ENCODE results near the gene S100A16. TPM values are rescaled to one million over a fixed set of nuclear protein-coding genes. Genes with fewer than 3 reads are reported as not detected.

S100A16 gene
- total RNA-seq, 1 experiment from 2014 or later = 14.6 TPM

DNA sequence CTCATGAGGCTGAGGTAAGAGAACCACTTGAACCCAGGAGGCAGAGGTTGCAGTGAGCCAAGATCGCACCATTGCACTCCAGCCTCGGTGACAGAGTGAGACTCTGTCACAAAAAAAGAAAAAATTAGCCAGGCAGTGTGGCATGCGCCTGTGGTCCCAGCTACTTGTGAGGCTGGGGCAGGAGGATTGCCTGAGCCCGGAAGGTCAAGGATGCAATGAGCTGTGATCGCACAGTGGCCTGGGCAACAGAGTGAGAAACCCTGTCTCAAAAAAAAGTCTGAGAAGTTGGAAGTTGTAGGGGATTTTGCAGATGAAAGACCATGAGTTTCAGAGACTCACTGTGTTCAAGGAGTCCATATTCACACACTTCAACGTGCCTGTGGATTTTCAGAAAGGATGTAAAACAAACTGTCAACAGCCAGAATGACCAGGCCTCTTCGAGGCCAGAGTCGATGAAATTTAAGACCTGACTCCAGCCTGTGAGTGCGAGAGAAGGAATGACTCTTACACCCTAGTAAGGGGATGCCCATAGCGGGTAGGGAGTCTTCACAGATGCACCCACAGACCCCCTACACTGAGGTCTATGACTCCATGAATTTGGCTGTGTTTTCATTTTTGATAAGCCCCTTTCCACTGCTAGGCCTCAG lies 12.2 kb upstream of the S100A16 start:
- Mint-ChIP-seq H3K4me1 (peaks cover 56% of the 10 kb centered on the region), H3K4me3 (no peak overlapping the region), H3K9me3 (no peaks in the 10 kb centered on the region), H3K36me3 (peaks cover 31% of the 10 kb centered on the region), H3K27ac (no peak overlapping the region), H3K27me3 (ENCODE audit: low read depth) (no peaks in the 10 kb centered on the region)
- POLR2A ChIA-PET = interaction anchor here (0.7 kb wide), 2 partner anchors 9 to 10 kb away, joined by 3 read pairs; partner anchors contain the start of gene CHTOP
- ATAC-seq (no peak), DNase-seq (ENCODE audit: low spot score) (no peak)
- no peak for TF ChIP-seq NR2C2 (CRISPR knock-in tag; IDR thresholded peaks at IDR 0.05)
- no peak for TF ChIP-seq ATF1 (CRISPR knock-in tag; IDR thresholded peaks at IDR 0.05)
- no peak for TF ChIP-seq EMX1 (CRISPR knock-in tag; IDR thresholded peaks at IDR 0.05)
- TF ChIP-seq NFYB (CRISPR knock-in tag; conservative IDR thresholded peaks at IDR 0.05; ENCODE audit: low read depth) = no peak
- no peak for TF ChIP-seq TEAD4 (CRISPR knock-in tag; IDR thresholded peaks at IDR 0.05)
- TF ChIP-seq FOXJ3 (CRISPR knock-in tag; IDR thresholded peaks at IDR 0.05; ENCODE audit: borderline replicate concordance) = no peak
- no peak for TF ChIP-seq IRF2 (CRISPR knock-in tag; IDR thresholded peaks at IDR 0.05; ENCODE audit: borderline replicate concordance, low read depth)
- TF ChIP-seq, protein P1, sequence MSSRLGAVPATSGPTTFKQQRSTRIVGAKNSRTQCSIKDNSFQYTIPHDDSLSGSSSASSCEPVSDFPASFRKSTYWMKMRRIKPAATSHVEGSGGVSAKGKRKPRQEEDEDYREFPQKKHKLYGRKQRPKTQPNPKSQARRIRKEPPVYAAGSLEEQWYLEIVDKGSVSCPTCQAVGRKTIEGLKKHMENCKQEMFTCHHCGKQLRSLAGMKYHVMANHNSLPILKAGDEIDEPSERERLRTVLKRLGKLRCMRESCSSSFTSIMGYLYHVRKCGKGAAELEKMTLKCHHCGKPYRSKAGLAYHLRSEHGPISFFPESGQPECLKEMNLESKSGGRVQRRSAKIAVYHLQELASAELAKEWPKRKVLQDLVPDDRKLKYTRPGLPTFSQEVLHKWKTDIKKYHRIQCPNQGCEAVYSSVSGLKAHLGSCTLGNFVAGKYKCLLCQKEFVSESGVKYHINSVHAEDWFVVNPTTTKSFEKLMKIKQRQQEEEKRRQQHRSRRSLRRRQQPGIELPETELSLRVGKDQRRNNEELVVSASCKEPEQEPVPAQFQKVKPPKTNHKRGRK (CRISPR knock-in tag; IDR thresholded peaks at IDR 0.05; ENCODE audit: borderline replicate concordance) = no peak
- TF ChIP-seq, protein P2, sequence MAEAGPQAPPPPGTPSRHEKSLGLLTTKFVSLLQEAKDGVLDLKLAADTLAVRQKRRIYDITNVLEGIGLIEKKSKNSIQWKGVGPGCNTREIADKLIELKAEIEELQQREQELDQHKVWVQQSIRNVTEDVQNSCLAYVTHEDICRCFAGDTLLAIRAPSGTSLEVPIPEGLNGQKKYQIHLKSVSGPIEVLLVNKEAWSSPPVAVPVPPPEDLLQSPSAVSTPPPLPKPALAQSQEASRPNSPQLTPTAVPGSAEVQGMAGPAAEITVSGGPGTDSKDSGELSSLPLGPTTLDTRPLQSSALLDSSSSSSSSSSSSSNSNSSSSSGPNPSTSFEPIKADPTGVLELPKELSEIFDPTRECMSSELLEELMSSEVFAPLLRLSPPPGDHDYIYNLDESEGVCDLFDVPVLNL (CRISPR knock-in tag; IDR thresholded peaks at IDR 0.05; ENCODE audit: borderline replicate concordance, low read depth) = no peak
- CTCF ChIA-PET = interaction anchor here (2.5 kb wide), 1 partner anchor 53 kb away, joined by 13 read pairs; no protein-coding TSS in a partner anchor

DNA sequence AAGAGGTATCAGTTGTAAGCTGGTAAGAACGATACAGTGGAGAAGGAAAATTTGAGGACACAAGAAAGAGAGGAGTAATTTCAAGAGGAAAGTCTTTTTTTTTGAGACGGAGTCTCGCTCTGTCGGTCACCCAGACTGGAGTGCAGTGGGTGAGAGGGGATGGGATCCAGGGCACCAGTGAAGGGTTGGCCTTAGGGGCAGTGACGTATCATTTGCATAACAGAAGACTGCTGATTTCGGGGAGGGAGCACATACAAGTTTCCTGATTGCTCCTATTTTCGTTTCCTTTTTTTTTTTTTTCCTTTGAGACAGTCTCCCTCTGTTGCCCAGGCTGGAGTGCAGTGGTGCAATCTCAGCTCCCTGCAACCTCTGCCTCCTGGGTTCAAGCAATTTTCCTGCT lies 10.2 kb upstream of the S100A16 start:
- no peak for DNase-seq (ENCODE audit: low spot score)
- H3K36me3 Mint-ChIP-seq = peaks cover 36% of the 10 kb centered on the region
- H3K4me3 Mint-ChIP-seq = no peak overlapping the region
- ATAC-seq = peak; percentile 30
- H3K4me1 Mint-ChIP-seq = peaks cover 40% of the 10 kb centered on the region
- POLR2A ChIA-PET = interaction anchor here (2.0 kb wide), 1 partner anchor 11 kb away, joined by 7 read pairs; the partner anchor contains the start of gene CHTOP
- TF ChIP-seq ZNF423 (CRISPR knock-in tag; IDR thresholded peaks at IDR 0.05) (no peak), JAZF1 (CRISPR knock-in tag; IDR thresholded peaks at IDR 0.05) (no peak), SP1 (CRISPR knock-in tag; conservative IDR thresholded peaks at IDR 0.05) (no peak), NR2C2 (CRISPR knock-in tag; IDR thresholded peaks at IDR 0.05) (no peak)
- TF ChIP-seq, protein P3, sequence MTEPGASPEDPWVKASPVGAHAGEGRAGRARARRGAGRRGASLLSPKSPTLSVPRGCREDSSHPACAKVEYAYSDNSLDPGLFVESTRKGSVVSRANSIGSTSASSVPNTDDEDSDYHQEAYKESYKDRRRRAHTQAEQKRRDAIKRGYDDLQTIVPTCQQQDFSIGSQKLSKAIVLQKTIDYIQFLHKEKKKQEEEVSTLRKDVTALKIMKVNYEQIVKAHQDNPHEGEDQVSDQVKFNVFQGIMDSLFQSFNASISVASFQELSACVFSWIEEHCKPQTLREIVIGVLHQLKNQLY (CRISPR knock-in tag; IDR thresholded peaks at IDR 0.05) = no peak
- TF ChIP-seq, protein P4, sequence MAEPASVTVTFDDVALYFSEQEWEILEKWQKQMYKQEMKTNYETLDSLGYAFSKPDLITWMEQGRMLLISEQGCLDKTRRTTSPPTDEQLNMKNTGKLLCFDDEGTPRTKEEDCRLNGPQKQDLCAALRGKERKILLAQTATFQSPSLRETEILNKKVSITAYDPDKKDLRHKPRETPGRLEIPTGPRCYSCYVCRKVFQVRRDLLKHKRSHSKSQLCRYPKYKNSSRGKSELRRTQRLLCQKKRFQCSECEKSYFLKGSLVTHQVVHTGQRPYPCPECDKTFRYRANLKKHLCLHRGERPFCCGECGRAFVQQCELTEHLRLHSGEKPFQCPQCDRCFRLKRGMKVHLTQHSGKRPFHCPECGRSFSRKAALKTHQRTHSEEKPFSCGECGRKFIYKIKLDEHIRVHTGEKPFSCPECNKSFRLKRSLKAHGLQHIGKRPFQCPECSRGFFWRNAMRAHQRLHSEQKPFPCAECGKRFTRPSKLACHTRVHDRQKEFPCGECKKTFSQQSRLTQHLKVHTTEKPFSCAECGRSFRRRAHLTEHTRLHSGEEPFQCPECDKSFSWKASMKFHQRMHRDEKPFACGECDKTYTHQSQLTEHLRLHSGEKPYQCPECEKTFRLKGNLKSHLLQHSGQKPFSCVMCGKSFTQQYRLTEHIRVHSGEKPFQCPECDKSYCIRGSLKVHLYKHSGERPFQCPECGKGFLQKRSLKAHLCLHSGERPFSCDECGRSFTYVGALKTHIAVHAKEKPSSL (CRISPR knock-in tag; conservative IDR thresholded peaks at IDR 0.05) = no peak
- peak overlapping the region; percentile 20 for H3K27ac Mint-ChIP-seq
- CTCF ChIA-PET = interaction anchor here (0.6 to 2.5 kb wide), 4 partner anchors 11 to 87 kb away, joined by 3 to 13 read pairs (median 5); partner anchors contain the start of genes CHTOP, S100A16 and S100A6
- no peaks in the 10 kb centered on the region for H3K9me3 Mint-ChIP-seq
- no peaks in the 10 kb centered on the region for H3K27me3 Mint-ChIP-seq (ENCODE audit: low read depth)

DNA sequence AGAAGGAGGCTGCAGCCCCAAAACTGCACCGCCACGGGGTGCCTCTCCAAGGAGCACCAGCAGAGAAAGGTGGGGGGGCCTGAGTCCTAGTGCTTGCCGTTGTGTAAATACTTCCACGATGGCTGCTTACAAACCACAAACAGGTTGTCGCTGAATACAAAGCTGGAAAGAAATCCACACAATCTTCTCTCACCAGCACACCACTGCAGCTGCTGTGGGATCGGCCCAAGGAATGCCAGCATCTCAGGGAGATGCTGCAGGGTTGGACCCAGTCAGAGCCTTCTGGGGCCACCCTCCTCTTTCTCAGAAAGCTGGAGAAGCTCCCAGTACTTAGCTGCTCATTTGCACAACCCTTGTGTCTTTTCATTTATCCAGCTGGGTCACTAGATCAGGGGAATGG lies 6.2 kb upstream of the S100A16 start:
- Mint-ChIP-seq H3K27ac (no peak overlapping the region), H3K36me3 (peaks cover 20% of the 10 kb centered on the region), H3K27me3 (ENCODE audit: low read depth) (no peaks in the 10 kb centered on the region), H3K9me3 (no peaks in the 10 kb centered on the region), H3K4me3 (no peak overlapping the region), H3K4me1 (peaks cover 27% of the 10 kb centered on the region)
- ChIA-PET CTCF (interaction anchor here (0.9 to 14.4 kb wide), 5 partner anchors 9 to 86 kb away, joined by 3 to 230 read pairs (median 4); partner anchors contain the start of genes S100A1 and S100A13), POLR2A (interaction anchor here (1.6 kb wide), 1 partner anchor 15 kb away, joined by 4 read pairs; the partner anchor contains the start of gene CHTOP)
- ATAC-seq = no peak
- no peak for DNase-seq (ENCODE audit: low spot score)
- TF ChIP-seq, protein P5, sequence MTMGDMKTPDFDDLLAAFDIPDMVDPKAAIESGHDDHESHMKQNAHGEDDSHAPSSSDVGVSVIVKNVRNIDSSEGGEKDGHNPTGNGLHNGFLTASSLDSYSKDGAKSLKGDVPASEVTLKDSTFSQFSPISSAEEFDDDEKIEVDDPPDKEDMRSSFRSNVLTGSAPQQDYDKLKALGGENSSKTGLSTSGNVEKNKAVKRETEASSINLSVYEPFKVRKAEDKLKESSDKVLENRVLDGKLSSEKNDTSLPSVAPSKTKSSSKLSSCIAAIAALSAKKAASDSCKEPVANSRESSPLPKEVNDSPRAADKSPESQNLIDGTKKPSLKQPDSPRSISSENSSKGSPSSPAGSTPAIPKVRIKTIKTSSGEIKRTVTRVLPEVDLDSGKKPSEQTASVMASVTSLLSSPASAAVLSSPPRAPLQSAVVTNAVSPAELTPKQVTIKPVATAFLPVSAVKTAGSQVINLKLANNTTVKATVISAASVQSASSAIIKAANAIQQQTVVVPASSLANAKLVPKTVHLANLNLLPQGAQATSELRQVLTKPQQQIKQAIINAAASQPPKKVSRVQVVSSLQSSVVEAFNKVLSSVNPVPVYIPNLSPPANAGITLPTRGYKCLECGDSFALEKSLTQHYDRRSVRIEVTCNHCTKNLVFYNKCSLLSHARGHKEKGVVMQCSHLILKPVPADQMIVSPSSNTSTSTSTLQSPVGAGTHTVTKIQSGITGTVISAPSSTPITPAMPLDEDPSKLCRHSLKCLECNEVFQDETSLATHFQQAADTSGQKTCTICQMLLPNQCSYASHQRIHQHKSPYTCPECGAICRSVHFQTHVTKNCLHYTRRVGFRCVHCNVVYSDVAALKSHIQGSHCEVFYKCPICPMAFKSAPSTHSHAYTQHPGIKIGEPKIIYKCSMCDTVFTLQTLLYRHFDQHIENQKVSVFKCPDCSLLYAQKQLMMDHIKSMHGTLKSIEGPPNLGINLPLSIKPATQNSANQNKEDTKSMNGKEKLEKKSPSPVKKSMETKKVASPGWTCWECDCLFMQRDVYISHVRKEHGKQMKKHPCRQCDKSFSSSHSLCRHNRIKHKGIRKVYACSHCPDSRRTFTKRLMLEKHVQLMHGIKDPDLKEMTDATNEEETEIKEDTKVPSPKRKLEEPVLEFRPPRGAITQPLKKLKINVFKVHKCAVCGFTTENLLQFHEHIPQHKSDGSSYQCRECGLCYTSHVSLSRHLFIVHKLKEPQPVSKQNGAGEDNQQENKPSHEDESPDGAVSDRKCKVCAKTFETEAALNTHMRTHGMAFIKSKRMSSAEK (CRISPR knock-in tag; IDR thresholded peaks at IDR 0.05; ENCODE audit: borderline replicate concordance) = no peak
- no peak for TF ChIP-seq RORB (CRISPR knock-in tag; IDR thresholded peaks at IDR 0.05)
- TF ChIP-seq, protein P6, sequence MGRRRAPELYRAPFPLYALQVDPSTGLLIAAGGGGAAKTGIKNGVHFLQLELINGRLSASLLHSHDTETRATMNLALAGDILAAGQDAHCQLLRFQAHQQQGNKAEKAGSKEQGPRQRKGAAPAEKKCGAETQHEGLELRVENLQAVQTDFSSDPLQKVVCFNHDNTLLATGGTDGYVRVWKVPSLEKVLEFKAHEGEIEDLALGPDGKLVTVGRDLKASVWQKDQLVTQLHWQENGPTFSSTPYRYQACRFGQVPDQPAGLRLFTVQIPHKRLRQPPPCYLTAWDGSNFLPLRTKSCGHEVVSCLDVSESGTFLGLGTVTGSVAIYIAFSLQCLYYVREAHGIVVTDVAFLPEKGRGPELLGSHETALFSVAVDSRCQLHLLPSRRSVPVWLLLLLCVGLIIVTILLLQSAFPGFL (CRISPR knock-in tag; IDR thresholded peaks at IDR 0.05; ENCODE audit: borderline replicate concordance) = no peak
- no peak for TF ChIP-seq SOX15 (CRISPR knock-in tag; IDR thresholded peaks at IDR 0.05)
- TF ChIP-seq NR2C2 (CRISPR knock-in tag; IDR thresholded peaks at IDR 0.05) = no peak

Data from WTC11 (cell line).